GM19025 (cell line): Measurements from ENCODE around the gene GPC3.
"Not testable (repeated sequence)": the region's sequence is repeated elsewhere in the genome, so short reads cannot be mapped to it uniquely, and the experiment has no call there.

ENCODE experiments used
- ATAC-seq: cut with Tn5 transposase; IDR thresholded peaks from one replicate; pipeline ENCODE4 v1.9.1; 2021; ENCODE audit warnings: mild to moderate bottlenecking, low read depth, moderate library complexity; ENCODE audit not compliant: unreplicated experiment

The GPC3 gene

DNA sequence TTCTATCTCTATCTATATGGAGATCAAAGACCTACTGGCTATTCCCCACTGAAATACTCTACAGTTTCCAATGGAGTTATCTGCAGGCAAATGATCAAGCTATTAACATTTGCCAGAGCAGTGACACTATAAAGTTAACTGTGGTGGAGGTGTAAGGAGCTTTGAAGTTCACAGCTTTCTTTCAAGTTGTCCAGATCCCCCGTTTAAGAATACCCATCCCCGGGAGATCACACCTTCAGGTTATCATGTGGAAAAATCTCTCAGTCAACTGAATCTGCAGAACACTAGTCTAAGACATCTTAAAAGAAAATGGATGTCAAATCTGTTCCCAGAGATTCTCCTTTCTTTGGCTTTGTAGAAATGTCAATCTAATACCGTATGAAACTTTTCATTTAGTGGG lies 80.1 kb downstream of the GPC3 start:
- ATAC-seq = no peak

GRCh38 chrX:133897593-133898163 lies 87.7 kb downstream of the GPC3 start:
- no peak for ATAC-seq

DNA sequence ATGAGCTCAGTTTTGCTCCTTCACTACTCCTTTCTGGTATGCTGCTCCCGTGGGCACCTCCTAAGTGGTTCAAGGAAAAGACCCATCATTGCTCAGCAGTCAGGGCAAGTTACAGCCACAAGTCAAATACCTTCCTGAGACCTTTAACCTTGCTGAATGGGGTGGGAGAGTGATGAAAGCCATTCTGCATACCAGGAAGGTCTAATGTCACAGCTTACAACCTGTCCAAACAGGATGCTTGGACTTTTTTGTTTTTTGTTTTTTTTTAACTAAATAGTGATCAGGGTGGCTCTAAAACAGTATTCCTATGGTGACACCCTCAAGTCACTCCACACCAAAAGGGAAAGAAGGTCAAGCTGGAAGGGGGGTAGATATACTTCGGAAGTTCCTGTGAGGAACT lies 93.1 kb downstream of the GPC3 start:
- no peak for ATAC-seq

DNA sequence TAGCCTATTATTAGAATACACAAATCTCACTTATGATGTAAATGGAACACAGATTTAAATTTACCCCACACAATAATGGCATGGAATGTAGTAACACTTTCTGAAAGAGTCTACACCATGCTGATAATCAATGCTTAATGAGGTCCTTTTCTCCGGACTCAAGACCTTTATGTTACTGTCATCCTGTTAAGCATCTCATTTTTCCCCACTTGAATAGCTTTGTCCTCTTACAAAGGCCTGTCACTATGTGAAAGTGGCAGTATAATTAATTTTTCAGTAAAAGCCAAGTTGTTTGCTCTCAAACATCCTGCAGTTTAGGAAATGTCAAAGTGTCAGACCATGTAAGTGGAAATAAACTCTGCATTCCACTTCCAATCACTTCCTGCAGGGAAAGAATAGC lies 96.4 kb downstream of the GPC3 start:
- ATAC-seq = no peak

GRCh38 chrX:133888084-133888483 lies 97.3 kb downstream of the GPC3 start:
- ATAC-seq = not testable (repeated sequence)

DNA sequence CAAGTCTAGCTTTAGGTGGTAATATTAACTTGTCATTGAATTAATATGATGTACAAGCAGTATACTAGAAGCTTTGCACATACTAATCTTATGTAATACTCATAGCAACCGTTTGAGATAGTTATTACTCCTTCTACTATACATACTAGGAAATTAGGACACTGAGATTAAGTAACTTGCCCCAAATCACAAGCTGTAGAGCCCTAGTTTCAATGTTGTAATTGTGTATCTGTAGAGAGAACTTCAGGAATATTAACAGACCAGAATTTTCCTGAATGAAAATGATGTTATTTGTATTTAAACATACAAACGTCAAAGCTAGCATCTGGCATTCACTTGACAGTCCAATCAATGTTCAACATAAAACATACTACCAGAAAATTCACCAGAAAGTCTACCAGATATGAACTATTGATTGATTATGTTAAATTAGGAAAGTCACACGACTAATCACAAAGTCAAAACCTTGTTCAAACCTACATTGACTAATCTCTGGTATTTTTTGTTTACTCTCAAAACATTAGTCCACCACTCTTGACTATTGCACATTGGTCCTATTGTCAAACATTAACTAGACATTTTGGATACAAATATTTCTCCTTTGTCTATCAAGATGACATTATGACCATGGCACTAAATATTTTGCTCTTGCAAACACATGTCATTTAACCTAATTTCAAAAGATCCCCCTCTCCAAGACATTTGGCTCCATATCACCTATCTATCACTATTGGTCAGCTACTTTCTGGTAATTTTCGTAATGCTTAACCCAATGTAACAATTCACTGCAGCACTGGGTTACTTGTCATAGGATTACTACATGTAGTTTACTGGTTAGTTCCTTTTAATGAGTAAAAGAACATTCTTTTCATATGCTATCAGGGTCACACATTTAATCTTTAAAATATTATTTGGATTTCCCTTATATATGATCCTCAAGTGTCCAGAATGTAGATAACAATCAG lies 100.7 kb downstream of the GPC3 start:
- ATAC-seq = no peak

DNA sequence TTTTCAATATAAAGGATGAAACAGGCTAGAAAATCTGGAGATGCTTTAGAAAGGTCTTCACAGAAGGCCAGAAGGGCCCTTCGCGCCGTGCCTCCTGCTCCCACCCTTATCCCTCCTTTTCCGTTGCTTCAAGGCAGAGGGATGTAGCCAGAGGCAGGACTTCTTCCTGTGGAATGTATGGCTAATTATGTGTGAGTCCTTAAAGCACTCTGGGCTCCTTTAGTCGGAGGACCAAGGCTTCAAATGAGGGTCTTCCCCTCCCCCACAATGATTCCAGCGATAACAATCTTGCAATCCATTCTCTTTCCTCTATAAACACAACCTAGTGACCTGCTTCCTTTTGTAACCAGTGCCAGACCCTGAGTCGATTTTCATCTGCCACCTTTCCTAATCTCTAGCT lies 103.5 kb downstream of the GPC3 start:
- no peak for ATAC-seq

DNA sequence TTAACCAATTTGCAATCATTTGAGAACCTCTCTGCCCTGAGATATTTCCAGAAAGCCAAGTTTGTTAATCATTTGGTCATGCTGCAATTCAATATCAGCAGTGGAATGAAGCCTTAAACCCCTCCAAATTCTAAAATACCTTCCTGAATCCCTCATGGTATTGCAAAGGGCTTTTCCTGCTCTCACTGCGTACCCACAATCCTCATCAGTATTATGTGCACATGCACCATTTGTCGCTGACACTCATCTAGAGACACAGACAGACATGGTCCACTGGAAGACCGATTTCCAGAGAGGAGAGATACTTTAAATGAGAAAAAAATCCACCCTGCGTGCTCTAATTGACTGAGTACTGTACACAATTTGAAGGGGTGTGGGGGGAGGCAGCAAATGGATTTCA lies 104.4 kb downstream of the GPC3 start:
- ATAC-seq = no peak

DNA sequence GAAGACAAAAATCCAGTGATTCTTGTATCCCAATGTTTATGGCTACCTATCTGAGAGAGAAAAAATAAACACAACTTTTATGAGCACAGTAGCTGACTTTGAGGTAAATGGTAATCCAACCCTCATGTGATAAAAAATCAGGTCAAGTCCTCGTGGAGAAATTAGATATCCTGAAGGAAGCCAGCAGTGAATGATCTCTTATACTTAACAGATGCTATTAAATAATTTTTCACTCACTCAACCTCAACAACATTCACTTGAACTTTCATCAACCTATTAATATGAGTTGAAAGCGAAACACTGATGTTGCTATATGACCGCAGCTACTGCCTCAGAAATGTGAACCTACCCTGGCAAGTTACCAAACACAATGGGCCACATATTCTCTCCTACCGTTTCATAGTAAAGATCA lies 105.4 kb downstream of the GPC3 start:
- ATAC-seq = no peak

GRCh38 chrX:133878710-133879109 lies 106.7 kb downstream of the GPC3 start:
- ATAC-seq = no peak

- ATAC-seq = no peak
Measured at GRCh38 chrX:133876646-133877045, 108.7 kb downstream of the GPC3 start.

GRCh38 chrX:133869270-133869669 lies 116.1 kb downstream of the GPC3 start:
- ATAC-seq = no peak

GRCh38 chrX:133868682-133869081 lies 116.7 kb downstream of the GPC3 start:
- ATAC-seq = no peak

GRCh38 chrX:133868250-133868649 lies 117.1 kb downstream of the GPC3 start:
- ATAC-seq = no peak

- no peak for ATAC-seq
Measured at GRCh38 chrX:133865761-133866471, 119.5 kb downstream of the GPC3 start.

DNA sequence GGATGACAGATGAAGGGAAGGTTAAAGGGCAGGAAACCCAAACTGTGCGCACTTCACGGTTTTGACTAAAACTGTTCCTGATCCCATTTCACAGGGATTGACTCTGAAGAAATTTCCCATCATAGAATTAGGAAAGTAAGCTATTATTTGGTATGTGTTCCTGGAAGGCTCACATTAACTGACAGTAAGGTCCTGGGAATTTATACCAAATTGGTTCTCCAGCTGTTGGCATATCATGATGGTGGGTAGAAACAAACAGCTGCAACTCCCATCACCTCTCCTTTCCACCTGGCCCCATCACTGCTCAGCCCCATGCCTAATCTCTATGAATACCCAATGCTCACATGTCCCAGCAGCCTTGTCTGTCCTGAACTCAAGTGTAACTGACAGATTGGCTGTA lies 121.2 kb downstream of the GPC3 start:
- no peak for ATAC-seq

- no peak for ATAC-seq
Measured at GRCh38 chrX:133859860-133860259, 125.5 kb downstream of the GPC3 start.

DNA sequence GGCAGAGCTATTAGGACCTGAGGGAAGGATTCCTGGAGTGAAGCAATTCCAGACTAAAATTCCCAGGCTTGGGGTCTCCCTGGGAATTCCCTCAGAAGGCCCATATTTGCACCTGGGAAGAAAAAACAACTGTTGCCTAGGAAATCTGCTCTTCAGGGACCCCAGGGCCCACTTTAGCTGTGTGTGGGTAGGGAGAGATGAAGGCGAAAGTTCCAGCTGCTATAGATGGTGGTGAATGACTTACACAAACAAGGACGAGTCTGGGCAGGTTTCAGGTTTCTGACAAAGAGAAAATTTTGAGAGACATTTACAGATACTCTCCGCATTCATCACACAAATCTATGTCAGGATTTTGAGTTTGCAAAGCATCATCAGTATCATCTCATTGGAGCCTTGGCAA lies 126.1 kb downstream of the GPC3 start:
- ATAC-seq = no peak

DNA sequence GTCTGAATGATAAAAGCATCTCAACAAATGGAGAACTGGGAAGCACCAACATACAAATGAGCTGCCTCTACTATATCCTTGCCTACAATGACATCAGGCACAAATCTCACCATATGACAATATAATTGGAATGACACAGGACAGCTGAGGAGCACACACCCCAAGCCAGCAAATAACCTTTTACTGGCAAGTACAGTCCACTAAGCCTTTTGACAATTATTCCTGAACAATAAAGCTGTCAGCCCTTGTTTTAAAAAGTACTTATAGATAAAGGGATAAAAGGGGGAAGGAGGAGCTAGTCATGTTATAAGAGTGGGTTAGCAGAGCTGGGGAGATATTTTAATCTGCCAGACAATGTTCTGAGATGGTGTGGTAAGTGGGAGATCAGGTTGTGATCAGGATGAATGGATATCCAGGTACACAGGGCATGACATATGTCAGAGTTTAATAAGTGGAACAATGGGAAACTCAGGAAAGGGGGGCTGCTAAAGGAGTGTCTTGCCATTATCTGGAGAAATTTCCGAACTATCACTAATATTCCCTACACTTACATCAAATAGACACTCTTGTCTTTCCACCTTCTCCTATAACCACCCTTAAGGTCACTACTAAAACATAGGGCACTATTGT lies 127.6 kb downstream of the GPC3 start:
- ATAC-seq = no peak

DNA sequence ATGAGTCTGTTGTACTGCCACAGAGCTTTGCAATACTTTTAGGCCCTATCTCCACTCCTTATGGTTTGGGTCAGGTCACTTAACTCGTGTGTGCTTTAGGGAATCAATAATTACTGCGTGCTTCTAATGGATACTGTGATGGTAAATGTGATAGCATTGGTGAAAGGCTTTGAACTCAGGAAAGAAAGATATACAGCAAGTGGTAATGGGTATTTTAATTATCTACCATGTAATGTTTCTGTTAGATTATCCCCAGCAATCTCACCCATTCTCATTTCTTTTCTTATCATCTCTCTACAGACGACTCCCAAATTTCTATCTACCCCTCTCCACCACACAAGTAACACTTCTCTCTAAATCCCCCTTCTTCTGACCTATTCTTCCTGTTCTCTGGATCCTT lies 128.6 kb downstream of the GPC3 start:
- no peak for ATAC-seq

DNA sequence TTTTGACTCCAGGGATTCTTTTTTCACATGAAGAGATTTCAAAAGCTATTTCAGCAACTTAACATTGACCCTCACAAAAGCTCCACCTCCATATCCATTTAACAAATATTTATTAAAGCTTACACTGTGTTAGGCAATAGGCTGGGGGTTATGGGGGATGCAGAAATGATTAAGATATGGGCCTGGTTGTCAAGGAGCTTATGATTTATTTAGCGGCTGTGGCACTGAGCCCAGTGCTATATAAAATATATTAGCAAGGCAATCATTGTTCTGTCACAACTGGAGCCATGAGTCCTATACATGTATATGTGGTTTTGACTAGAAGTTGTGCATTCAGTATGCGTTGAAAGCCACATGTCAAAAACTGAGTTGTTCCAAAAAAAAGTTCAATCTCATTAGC lies 131.1 kb downstream of the GPC3 start:
- ATAC-seq = no peak
